Gastroesophageal sphincter (tissue), 4 donors: ENCODE measurements around the gene TNXB. TPM values are rescaled to one million over a fixed set of nuclear protein-coding genes. Genes with fewer than 3 reads are reported as not detected.
"Not testable (repeated sequence)": the region's sequence is repeated elsewhere in the genome, so short reads cannot be mapped to it uniquely, and the experiment has no call there.

ENCODE experiments used
- ATAC-seq: fragments of 150-250 bp; one replicate; pipeline ENCODE4 v1.9.1; 2016; ENCODE audit warnings: mild to moderate bottlenecking, moderate library complexity
- H3K27ac ChIP-seq, 4 donors: fragments of 200-600 bp; sonication (generic) in 3 of 4; 1 replicate in 3 of 4; 2 replicates in 1 of 4; pipeline ENCODE4 v1.5.1; 2016 to 2019
- H3K27me3 ChIP-seq: fragments of 200-600 bp; sonication (generic); one replicate; pipeline ENCODE4 v1.5.1; 2019
- H3K36me3 ChIP-seq, 2 donors: fragments of 200-600 bp; sonication (generic); one replicate each; pipeline ENCODE4 v1.5.1; 2019; ENCODE audit warnings: control low read depth in 1 of 2
- H3K4me1 ChIP-seq, 3 donors: fragments of 200-600 bp; sonication (generic); 1 replicate in 2 of 3; 2 replicates in 1 of 3; pipeline ENCODE4 v1.5.1; 2016 to 2019; ENCODE audit warnings: control low read depth in 2 of 3
- H3K4me3 ChIP-seq, 2 donors: fragments of 200-600 bp; sonication (generic); one replicate each; pipeline ENCODE4 v1.5.1; 2019; ENCODE audit warnings: mild to moderate bottlenecking in 1 of 2, moderate library complexity in 1 of 2
- H3K9me3 ChIP-seq, 3 donors: fragments of 200-600 bp; sonication (generic); one replicate each; pipeline ENCODE4 v1.5.1; 2017 to 2019; ENCODE audit warnings: control low read depth in 2 of 3
- whole genome bisulfite sequencing, 2 donors: methylation state at CpG; one replicate each; pipeline ENCODE4 v1.1.5; 2018; ENCODE audit warnings: low coverage in 1 of 2; 5-methylcytosine and 5-hydroxymethylcytosine counted together
- small RNA-seq, 4 donors: library from RNA; depleted of rRNA; stranded (forward); fragments of <200 nt; gene quantifications; one replicate each; pipeline ENCODE3, GENCODE V24; 2016
- total RNA-seq, 4 donors: library from RNA; depleted of rRNA; stranded (reverse); fragments of >200 nt; gene quantifications; one replicate each; pipeline ENCODE4 v1.1.0, GENCODE V29; 2016

The TNXB gene
- total RNA-seq, 4 donors from 2014 or later = 148 to 394 (median 190) TPM

- H3K36me3 ChIP-seq, H3K4me1 ChIP-seq, H3K27me3 ChIP-seq, ATAC-seq, H3K9me3 ChIP-seq, H3K4me3 ChIP-seq, H3K27ac ChIP-seq: not testable (repeated sequence)
- WGBS, 2 donors = no CpG with 5 or more reads among the region's 24 CpGs
Measured at GRCh38 chr6:32008037-32008436, 101.1 kb downstream of the TNXB start.

- H3K27me3 ChIP-seq, H3K9me3 ChIP-seq, H3K27ac ChIP-seq, ATAC-seq, H3K4me3 ChIP-seq, H3K4me1 ChIP-seq, H3K36me3 ChIP-seq: not testable (repeated sequence)
- no CpG with 5 or more reads among the region's 12 CpGs for WGBS, 2 donors
Measured at GRCh38 chr6:32007086-32007485, 102.1 kb downstream of the TNXB start.

- not testable (repeated sequence) for H3K27me3 ChIP-seq, H3K27ac ChIP-seq, H3K4me3 ChIP-seq, H3K4me1 ChIP-seq, H3K9me3 ChIP-seq, ATAC-seq, H3K36me3 ChIP-seq
- WGBS, 2 donors = 100% methylated on average over 3 of the region's 8 CpGs; no CpG with 5 or more reads in 1 of the 2 donors
Measured at GRCh38 chr6:32005991-32006529, 103.1 kb downstream of the TNXB start.

- not testable (repeated sequence) for H3K27ac ChIP-seq, H3K4me1 ChIP-seq, H3K36me3 ChIP-seq, H3K27me3 ChIP-seq, H3K9me3 ChIP-seq, ATAC-seq, H3K4me3 ChIP-seq
- WGBS, 2 donors = no CpG with 5 or more reads among the region's 9 CpGs
Measured at GRCh38 chr6:32005538-32005880, 103.6 kb downstream of the TNXB start.

GRCh38 chr6:32004864-32005537 lies 104.1 kb downstream of the TNXB start:
- H3K27ac ChIP-seq, ATAC-seq, H3K9me3 ChIP-seq, H3K4me3 ChIP-seq, H3K36me3 ChIP-seq, H3K27me3 ChIP-seq, H3K4me1 ChIP-seq: not testable (repeated sequence)
- 73% methylated on average over 7 of the region's 13 CpGs; no CpG with 5 or more reads in 1 of the 2 donors for WGBS, 2 donors

- not testable (repeated sequence) for H3K9me3 ChIP-seq, H3K27me3 ChIP-seq, H3K27ac ChIP-seq, H3K36me3 ChIP-seq, H3K4me3 ChIP-seq, ATAC-seq, H3K4me1 ChIP-seq
- WGBS, 2 donors = 40% methylated on average over 1 of the region's 4 CpGs; no CpG with 5 or more reads in 1 of the 2 donors
Measured at GRCh38 chr6:32004393-32004792, 104.7 kb downstream of the TNXB start.

- not testable (repeated sequence) for H3K36me3 ChIP-seq, H3K27me3 ChIP-seq, H3K9me3 ChIP-seq, H3K27ac ChIP-seq, H3K4me3 ChIP-seq, H3K4me1 ChIP-seq
- peak; percentile 3 for ATAC-seq
- WGBS, 2 donors = no CpG with 5 or more reads among the region's 7 CpGs
Measured at GRCh38 chr6:32003301-32003700, 105.8 kb downstream of the TNXB start.

GRCh38 chr6:32002546-32003268 lies 106.4 kb downstream of the TNXB start:
- no CpG with 5 or more reads among the region's 15 CpGs for whole genome bisulfite sequencing, 2 donors
- not testable (repeated sequence) for H3K36me3 ChIP-seq, H3K9me3 ChIP-seq, H3K27ac ChIP-seq, H3K4me3 ChIP-seq, H3K27me3 ChIP-seq, H3K4me1 ChIP-seq
- ATAC-seq = peak; percentile 79

- not testable (repeated sequence) for ATAC-seq, H3K9me3 ChIP-seq, H3K36me3 ChIP-seq, H3K4me1 ChIP-seq, H3K27ac ChIP-seq, H3K4me3 ChIP-seq, H3K27me3 ChIP-seq
- WGBS, 2 donors = no CpG with 5 or more reads among the region's 6 CpGs
Measured at GRCh38 chr6:31996385-31996784, 112.8 kb downstream of the TNXB start.

GRCh38 chr6:31994421-31994820 lies 114.7 kb downstream of the TNXB start:
- ATAC-seq, H3K27me3 ChIP-seq, H3K9me3 ChIP-seq, H3K4me3 ChIP-seq, H3K36me3 ChIP-seq, H3K27ac ChIP-seq, H3K4me1 ChIP-seq: not testable (repeated sequence)
- no CpG with 5 or more reads among the region's 14 CpGs for WGBS, 2 donors

Small RNA genes lying within 50 kb of the gene (small RNA-seq; reads per million reads assigned to genes)
- 0 reads per million in 4 donors for gene RNA5SP206

Other genes starting within 250 kb of the TNXB start
- gene NEU1, start 246.5 kb downstream of the TNXB start, total RNA-seq = 10 to 100 TPM; 28.2 to 39.1 (median 30.5) TPM
- gene SLC44A4, start 230.3 kb downstream of the TNXB start, total RNA-seq = 1 to 10 TPM in 2 of 4 donors, not detected in 2; 1.1 to 4.5 TPM
- 10 to 100 TPM; 29.5 to 43.4 (median 35.5) TPM for gene EHMT2, start 211.6 kb downstream of the TNXB start, total RNA-seq
- 1 to 10 TPM in 2 of 4 donors, under 1 TPM in 2; 0.40 to 2.0 (median 0.86) TPM for gene ZBTB12, start 207.3 kb downstream of the TNXB start, total RNA-seq
- 10 to 100 TPM in 3 of 4 donors, 1 to 10 TPM in 1; 3.3 to 33.4 (median 14.4) TPM for gene C2, start 181.6 kb downstream of the TNXB start, total RNA-seq
- gene CFB, start 163.2 kb downstream of the TNXB start, total RNA-seq = 10 to 100 TPM in 3 of 4 donors, 1 to 10 TPM in 1; 8.1 to 42.6 (median 23.1) TPM
- gene NELFE, start 150.4 kb downstream of the TNXB start, total RNA-seq = 10 to 100 TPM; 64.1 to 89.7 (median 70.4) TPM
- gene SKIC2, start 150.2 kb downstream of the TNXB start, total RNA-seq = 10 to 100 TPM; 18.8 to 52.5 (median 25.8) TPM
- 10 to 100 TPM; 12.3 to 17.4 (median 14.6) TPM for gene DXO, start 137.2 kb downstream of the TNXB start, total RNA-seq
- 100 to 1,000 TPM in 1 of 4 donors, 10 to 100 TPM in 3; 50.4 to 111 (median 81.5) TPM for gene C4A, start 127.3 kb downstream of the TNXB start, total RNA-seq
- 100 to 1,000 TPM in 1 of 4 donors, 10 to 100 TPM in 3; 45.6 to 259 (median 82.1) TPM for gene C4B, start 94.5 kb downstream of the TNXB start, total RNA-seq
- gene CYP21A2, start 70.9 kb downstream of the TNXB start, total RNA-seq = 1 to 10 TPM in 1 of 4 donors, under 1 TPM in 2, not detected in 1; 0.47 to 1.7 (median 0.81) TPM
- 10 to 100 TPM; 13.3 to 26.9 (median 25.2) TPM for gene ATF6B, start 18.9 kb upstream of the TNXB start, total RNA-seq
- 1 to 10 TPM; 2.3 to 4.2 (median 3.7) TPM for gene FKBPL, start 20.9 kb upstream of the TNXB start, total RNA-seq
- gene PRRT1, start 42.6 kb upstream of the TNXB start, total RNA-seq = 1 to 10 TPM; 1.2 to 4.8 (median 3.1) TPM
- gene PPT2, start 44.8 kb upstream of the TNXB start, total RNA-seq = 100 to 1,000 TPM in 1 of 4 donors, 10 to 100 TPM in 3; 16.0 to 120 (median 25.5) TPM
- 10 to 100 TPM in 2 of 4 donors, 1 to 10 TPM in 2; 5.0 to 15.1 (median 10.1) TPM for gene EGFL8, start 55.3 kb upstream of the TNXB start, total RNA-seq
- 10 to 100 TPM; 45.6 to 70.5 (median 54.6) TPM for gene AGPAT1, start 66.7 kb upstream of the TNXB start, total RNA-seq
- gene RNF5, start 69.1 kb upstream of the TNXB start, total RNA-seq = 100 to 1,000 TPM in 1 of 4 donors, 10 to 100 TPM in 3; 78.8 to 101 (median 88.0) TPM
- gene AGER, start 74.9 kb upstream of the TNXB start, total RNA-seq = 1 to 10 TPM; 1.4 to 2.3 (median 1.6) TPM
- 10 to 100 TPM; 42.9 to 70.1 (median 61.0) TPM for gene PBX2, start 80.9 kb upstream of the TNXB start, total RNA-seq
- gene GPSM3, start 83.3 kb upstream of the TNXB start, total RNA-seq = 10 to 100 TPM in 2 of 4 donors, 1 to 10 TPM in 1, under 1 TPM in 1; 0.93 to 16.3 (median 9.0) TPM
- 10 to 100 TPM; 10.9 to 26.0 (median 13.2) TPM for gene NOTCH4, start 114.7 kb upstream of the TNXB start, total RNA-seq